Medulla oblongata (tissue), 1 donor: ENCODE data around the gene AOPEP.

Experiments
- DNase-seq: peaks from one replicate; pipeline ENCODE4 v3.0.0-alpha.2; 2015; ENCODE audit errors: extremely low spot score

AOPEP gene

DNA sequence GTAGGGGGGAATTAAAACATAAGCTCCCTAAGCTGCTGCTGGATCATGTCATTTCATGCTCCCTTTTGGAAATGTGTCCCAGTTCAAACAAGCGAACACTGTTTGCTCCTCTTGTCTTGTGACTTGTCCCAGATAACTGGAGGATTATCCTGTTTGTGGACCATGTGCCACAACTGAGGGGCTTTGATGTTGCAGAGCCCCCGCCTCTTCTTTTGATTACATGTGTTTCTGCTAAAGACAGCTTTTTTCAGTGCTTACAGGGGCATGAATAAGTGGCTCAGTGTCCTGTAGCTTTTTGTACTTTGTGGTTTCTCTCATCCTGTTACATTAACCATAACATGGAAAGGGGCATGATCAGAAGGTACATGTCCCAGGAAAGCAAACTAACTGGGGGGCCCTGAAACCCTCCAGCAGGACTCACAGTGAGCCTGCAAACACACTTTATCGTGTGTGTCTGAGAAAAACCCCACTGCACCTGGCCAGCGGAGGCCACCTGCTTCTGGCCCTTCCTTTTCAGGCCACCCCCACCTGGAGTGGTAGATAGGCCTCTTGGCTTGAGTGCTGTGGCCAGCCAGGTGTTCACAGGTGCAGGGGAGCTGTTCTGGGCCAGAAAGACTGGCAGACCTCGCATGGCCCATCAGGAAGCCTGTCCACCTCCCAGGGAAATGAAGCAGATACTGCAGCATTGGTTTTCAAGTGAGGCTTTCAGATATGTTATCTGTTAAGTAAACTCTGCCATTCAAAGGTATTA, 305.4 kb downstream of the AOPEP start:
- DNase-seq = peak; percentile 86

DNA sequence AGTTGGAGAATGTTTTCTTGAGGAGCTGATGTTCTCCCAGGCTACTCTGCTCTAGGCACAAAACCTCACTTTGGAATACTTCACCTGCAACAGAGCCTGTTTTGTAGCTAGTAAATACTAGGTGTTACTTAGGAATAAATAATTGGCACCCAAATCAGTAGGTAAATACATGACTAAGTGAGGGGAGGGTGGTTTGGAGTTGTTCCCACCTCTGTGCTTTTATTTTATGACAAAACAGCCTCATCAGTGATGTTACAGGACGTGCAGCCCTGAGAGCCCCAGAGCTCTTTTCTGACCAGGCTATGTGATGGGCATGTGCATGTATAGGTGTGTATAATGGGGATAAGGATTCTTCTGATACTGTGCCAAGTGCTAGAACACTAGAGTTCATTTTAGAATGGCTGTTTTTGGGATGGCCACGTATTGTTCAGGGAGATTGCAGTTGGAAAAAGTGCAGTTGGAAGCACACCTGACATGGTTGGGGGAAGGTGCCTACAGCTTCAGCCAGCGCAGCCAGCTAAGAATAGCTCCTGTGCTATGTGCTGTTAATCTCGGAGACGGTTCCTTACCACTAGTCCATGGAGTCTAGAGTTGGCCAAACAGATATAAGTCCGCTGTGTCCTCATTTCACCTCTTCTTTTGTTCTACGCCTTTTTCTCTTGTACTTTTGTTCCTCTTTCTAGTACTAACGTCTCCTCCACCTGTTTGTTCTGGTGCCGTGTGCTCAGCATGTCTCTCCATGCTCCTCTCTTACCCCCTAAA, 306.3 kb downstream of the AOPEP start:
- DNase-seq = no peak

DNA sequence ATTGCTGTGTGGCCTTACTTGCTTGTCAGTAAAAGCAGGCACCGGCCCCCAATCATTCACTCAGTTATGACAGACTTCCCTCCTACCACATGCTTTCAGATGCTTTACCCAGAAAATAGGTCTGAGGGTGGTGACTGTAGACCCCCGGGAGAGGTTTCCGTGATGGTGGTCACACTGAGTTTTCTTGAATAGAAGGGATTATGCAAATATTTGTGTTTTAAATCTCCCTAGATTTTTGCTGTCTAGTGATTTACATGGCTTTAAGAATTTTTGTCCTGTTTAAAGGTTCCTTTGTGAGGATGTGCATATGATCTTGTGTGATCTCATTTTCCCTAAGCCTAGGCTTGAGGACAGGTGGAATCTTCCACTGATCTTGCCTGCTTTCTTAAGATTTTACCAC, 309.3 kb downstream of the AOPEP start:
- DNase-seq = no peak

DNA sequence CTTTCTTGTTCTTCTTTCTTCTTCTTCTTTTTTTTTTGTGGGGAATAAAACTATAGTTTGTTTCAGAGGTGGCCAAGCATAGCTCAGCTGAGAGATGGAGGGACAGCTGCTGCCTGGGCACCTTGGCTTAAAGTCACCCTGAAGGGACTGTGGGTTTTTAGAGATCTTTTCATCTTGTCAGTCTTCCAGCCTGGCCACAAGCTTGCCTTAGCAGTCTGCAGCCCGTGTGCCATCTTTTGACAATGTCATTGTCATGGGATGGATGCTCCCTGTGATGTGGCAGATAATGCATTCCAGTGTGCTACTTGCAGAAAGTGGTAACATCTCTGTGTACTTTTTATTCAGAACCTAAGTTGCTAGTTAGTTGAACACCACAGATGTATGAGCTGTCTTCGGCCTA, 310.2 kb downstream of the AOPEP start:
- DNase-seq = peak; percentile 76

DNA sequence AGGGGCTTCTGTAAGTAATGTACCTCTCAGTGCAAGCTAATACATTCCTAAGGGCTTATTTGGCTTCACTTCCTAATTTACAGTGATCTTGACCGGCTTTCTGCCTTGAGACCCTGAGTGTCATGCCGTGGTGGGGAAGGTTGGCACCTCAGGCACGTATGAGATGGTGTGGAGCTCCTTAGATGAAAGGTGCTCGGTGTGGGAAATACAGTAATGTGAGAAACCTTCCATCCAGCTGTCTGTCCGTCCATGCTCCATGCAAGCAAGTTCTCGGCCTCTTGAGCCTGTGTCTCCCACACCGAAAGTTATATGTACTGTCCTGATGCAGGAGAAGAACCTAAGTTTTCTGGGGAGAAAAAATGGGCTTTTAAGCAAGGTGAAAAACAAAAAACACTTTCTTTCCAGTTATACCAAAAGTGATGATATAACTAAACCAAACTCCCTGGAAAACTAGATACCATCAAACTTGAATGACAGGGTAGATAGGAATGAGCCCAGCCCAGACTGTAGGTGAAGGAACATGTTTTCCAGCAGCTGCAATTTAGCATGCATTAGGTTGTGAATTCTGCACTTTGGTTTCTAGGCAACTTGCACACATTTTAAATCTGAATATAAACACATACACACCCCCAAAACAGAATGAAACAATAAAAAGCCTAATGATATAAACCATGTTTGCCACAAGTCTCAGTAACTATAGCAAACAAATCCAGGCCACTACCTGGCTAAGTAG, 311.5 kb downstream of the AOPEP start:
- DNase-seq = no peak

DNA sequence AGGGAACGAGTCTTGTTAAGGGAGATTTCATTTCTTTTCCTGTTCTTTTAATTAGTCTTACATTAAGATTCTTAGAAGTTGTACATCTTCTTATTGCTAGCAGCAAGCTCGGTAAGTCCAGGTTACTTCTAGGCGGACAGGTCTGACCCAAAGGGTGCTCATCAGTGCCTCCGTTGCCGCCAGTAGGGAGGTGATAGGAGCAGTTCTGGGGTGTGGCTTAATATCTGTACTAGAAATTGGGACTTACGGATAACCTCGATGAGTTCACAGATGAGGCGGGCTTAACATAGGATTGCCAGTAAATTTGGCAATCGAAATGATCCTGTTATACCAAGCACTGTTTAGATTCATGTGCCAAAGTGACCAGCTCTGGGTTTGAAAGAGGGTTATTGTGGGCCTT, 312.2 kb downstream of the AOPEP start:
- DNase-seq = no peak

DNA sequence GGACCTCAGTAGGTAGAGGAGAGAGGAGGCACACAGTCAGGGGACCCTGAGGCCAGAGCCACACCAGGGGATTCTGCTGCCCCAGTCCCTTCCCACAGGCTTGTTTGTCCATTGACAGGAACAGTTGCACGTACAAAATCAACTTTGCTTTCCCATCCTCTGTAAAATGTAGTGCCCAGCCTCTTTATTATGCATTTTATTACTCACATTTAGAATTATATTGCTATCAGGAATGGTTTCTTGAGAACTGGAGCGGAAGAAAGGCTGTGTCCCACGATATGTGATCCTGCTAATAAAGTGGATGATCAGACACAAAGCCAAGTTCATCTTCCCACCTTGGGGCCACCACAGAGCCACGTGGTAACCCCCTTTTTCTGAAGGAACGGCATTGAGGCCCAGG, 313.6 kb downstream of the AOPEP start:
- DNase-seq = no peak

DNA sequence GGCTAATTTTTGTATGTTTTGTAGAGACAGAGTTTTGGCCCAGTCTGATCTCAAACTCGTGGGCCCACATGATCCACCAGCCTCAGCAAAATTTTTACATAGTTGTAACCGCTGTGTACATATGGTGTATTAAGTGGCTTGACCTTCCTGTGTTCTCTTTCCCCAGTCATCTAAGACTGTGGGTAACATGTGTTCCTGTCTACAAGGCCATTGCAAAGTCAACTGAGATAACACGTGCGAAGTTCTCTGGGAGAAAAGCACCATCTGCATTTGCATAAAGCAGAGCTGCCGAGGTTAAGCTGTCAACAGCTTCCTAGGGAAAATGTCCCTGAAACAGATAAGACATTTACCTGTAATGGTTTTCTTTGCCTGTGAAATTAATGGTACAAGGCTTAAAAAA, 317.3 kb downstream of the AOPEP start:
- no peak for DNase-seq

DNA sequence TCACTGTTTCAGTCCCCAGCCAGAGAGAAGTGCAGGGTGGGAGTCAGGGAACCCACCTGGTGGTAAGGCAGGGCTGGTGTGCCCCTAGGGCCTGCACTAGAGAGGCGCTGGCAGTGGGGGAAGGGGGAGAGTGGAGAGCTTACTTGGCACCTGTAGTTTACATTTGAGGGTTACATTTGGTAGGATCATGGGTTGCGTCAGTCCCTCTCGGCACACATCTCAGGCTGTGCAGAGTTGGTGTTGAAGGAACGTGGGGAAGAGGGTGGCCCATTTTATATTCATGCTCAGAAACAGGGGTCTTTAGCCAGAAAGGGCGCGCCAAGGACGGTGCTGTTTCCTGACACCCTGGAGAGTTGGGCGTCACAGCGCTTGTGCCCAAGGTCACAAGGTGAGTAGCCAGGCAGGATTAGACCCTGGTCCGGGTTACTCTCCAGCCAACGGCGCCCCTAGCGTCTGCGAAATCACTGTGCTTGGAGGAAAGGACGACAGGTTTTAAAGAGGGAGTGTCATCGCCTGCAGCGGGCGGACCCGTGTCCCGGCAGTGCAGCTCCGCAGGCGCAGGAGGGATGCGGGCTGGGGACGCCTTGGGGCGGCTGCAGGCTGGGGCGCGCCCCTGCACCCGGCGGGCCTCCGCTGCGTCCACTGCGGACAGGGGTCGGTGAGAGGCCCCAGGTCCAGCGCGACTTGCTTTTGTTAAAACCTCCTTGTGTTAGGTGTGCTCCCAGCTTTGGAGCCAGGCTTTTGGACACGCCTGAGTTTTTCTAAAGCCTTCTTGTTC, 318.4 kb downstream of the AOPEP start:
- no peak for DNase-seq

DNA sequence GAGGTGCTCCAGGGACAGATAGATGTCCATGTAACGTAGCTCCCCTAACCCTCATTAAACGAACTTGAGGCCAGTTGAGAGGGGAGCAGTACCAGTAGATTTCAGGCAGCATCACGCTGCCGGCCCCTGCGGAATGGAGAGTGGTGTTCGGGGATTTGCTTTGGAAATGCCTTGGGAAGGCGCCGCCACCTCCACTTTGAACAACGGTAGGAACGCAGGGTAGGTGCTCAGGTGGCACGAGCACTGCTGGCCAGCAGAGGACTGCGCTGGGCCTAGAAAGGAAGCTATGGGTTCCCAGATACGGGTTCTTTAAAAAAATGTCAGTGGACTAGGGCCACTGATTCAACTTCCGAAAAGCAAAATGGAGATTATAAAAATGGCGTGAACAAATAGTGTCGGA, 319.3 kb downstream of the AOPEP start:
- DNase-seq = no peak

DNA sequence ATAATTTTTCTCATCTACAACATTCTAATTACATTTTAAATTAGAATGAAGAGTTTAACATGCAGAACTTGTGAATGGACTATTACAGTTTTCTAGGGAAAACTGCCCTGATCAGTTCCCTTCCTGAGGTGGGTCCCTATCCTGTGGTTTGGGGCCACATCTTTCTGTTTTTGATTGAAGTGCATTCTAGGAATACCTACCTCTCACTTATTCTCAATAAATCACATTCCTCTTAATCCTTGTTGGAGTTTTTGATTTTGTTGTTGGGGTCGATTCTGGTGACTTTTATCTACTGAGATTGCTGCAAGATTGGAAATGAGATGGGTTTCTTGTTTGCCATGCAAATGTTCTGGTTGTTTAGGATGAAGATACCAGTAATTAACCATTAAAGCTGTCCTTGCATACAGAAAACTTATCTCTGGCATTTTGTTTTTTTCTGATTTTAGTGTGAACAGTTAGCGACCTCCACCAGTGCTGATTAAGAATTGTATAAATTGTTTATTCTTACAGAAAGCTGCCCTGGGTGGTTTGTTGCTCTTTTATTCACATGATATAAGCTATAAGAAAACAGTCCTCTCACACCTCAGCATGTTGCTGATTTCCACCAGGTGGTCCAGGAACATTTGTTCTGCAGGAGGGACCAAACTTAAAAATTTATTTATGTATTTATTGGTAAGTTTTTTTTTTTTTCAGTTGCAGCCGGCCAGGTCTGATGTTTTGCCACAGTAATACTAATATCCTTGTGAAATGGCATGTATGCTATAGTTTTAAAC, 321.1 kb downstream of the AOPEP start:
- no peak for DNase-seq

DNA sequence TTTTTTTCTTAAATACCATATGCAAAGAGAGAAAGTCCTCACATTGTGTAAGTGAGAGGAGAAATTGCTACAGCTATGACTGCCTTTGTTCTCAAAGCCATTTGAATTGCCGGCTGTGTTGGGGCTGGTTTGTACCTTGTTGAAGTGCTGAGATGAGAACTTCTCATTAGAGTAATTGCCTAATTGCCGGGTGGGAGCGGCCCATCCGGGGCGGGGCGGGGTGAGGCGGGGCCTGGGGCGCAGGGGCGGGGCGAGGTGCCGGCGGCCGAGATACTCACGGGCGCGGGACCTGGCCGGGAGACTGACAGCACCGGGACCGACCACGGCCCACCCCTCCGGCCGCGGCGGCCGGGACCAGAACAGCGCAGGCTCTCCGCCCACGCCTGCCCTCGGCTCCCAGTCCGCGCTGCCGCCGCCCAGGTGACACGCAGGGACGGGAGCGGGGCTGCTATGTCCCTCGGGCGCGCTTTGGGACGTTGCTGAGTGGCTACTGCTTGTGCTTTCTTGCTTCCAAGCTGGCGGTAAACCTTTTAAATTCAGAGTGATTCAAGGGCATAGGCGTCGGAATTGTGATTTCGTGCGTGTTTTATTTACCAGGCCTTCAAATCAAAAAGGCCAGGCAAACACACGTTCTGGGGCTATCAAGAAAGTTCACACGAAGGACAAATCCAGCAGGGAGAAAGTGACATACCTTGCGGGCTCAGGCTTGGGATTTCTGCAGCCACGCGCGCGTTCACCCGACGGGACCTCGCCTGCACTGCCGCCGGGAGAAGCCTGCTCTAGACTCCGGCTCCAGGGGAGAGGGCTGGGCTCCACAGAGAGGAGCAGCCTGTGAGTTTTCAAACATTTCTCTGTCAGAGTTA, 322.0 kb downstream of the AOPEP start:
- no peak for DNase-seq

DNA sequence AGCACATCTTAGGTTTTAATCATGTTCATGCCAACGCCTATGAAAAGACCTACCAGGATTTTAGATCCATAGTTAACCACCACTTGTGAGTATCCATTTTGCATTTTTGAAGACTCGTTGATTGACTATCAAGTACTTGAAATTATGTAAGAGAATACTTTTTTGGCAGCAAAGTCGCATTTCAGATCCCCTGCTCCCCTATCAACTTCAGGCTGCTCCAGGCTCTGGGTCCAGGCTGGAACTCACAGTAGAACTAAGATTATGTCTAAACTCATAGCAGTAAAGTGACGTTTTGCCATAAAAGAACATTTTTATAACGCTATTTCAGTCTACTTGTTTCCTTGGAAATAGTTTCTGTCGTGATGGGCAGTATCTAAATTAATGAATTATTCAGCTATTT, 323.3 kb downstream of the AOPEP start:
- no peak for DNase-seq

DNA sequence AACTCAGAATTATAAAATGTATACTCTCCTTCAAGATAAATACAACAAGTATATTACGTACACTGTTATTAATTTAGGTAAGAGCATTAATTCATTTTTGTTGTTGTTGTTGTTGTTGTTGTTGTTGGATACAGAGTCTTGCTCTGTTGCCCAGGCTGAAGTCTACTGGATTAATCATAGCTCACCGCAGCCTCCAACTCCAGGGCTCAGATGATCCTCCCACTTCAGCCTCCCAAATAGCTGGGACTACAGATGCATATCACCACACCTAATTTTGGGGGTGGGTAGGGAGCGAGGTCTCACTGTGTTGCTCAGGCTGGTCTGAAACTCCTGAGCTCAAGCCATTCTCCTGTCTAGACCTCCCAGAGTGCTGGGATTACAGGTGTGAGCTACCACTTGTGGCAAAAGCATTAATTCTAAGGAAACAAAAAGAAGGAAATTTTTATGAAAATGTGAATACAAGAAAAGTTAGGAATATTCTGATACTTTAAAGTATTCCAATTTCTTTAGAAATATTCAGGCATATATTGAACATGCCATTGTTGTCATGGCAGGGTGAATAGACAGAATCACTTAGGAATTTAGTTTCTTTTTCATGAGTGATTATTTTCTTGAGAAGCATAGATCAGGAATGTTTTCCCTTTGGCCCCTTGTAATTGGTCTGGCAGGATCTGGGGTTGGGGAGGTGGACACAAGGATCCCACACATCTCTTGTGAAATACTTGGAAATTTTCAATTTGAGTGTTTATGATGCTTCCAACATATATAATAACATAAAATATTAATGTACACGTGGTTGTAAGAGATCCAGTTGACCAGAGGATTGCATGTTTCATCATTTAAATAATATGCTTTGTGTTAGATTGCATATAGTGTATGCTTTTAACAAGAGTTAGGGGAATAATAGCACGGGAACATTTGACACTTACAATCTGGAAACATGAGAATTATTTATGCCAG, 327.4 kb downstream of the AOPEP start:
- DNase-seq = no peak

DNA sequence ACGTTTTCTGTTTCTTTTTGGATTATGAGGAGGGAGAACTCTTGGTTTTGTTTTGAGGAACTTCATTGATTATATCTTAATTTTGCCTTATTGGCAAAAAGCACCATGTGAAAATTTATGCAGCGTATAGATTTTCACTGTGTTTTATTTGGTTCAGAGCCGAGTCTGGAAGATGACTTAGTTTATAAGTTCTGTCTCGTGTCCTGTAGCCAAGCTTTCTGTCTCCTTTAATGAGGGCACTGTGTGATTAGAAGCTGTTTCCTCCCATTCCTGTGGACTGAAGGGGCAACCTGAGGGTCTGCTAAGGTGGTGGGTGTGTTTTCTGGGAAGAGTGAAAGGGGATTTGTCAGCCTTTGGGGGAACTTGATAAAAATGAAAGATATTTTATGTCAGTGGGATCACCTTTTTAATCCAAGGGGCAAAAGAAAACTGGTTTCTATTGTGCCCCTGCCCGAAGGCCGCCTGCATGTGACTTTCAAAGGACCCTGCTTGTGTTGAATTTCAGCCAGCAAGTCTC, 328.9 kb downstream of the AOPEP start:
- DNase-seq = no peak

DNA sequence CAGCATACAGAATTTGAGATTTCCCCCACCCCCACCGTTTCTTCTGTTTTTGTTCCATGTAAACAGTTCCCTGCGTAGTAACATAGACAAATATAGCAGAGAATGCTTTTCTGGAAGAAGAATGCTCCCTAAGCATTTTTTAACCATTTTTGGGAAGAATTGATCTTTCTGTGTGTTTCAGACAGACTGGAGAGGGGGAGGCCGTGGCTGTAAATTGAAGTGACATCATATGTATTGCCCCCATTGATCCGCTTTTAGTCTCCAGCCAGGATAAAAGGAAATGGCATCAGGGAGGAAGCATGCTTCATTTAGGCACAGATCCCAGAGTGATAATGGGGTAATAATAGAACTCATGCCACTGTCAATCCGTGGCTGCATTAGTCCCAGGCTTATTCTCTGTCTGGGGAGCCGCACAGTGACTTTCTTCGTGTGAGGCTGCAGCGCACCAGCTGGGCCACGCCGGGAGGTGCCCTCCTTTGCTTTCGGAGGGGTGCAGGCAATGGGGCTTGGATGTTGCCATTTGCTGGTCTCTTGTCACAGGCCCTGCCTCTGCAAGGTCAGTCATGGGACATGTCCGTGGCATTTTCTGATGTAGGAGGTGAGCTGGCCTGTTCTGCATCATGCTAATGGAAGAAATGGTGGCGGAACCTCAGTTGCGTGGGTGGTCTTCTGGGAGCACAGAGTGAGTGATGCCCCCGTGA, 329.5 kb downstream of the AOPEP start:
- no peak for DNase-seq

DNA sequence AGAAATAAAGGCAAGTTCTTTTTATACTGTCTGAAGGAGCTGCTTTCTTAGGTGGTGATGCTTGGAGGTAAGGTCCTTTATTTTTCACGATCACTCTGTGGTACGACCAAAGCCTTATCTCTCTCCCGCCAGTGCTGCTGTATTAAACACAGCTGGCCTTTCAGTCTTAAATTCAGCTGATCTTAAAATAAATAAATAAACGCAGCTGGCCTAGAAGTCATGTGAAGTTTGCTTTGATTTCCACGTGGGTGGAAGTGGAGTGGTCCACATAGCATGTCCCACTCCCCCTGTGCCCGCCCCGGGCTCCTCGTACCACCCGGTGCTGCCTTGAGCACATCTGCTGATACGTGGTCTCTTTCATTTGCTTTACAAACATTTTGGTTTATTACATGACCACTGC, 330.6 kb downstream of the AOPEP start:
- DNase-seq = no peak

DNA sequence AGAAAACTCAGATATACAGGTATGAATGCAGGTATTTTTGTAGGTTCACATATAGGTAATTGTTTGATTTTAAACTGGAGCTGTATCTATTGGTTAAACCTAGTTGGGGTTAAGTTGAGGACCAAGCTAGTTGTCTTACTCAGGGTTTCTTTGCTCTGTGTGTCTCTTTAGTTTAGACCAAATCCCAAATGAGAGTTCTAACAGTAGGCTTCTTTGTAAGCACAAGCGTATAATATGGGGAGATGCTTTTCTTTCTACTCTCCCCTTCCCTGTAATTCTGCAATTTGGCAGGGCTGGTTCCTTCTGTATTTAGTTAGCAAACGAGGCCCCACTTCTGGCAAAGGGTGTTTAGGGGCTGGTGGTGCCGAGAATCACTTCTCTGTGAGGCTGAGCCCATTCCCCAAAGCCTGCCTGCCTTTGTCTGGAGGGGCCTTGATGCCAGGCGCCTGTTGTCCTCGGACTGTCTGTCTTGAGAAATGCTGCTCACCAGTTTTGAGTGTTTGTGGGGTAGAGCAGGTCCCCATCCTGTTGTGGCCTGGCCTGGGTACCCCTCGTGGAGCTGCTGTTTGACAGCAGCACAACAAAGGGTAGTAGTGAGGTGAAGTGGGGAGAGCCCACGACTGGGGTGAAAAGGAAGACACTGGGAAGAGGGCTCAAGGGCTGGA, 331.8 kb downstream of the AOPEP start:
- DNase-seq = no peak
